Keratinocyte (primary cell): ENCODE results near the gene GPT2. TPM values are rescaled to one million over a fixed set of nuclear protein-coding genes. Genes with fewer than 3 reads are reported as not detected.

Experiments used
- DNase-seq: peaks from one replicate; pipeline ENCODE4 v3.0.0-alpha.2; 2011; ENCODE audit warnings: low read depth, missing footprints, low spot score
- FAIRE-seq: peaks from 2 replicates; lab custom pipeline; 2011; peaks lifted over from hg19 to GRCh38; lab: Jason Lieb, UNC
- H2AFZ ChIP-seq: 2 replicates; pipeline ENCODE4 v1.6.0; 2012; ENCODE audit warnings: low read length, control low read depth, inconsistent platforms; ENCODE audit not compliant: control insufficient read depth
- H3K27ac ChIP-seq: 2 replicates; pipeline ENCODE4 v1.5.1; 2011; ENCODE audit warnings: low read length; ENCODE audit not compliant: control insufficient read depth, insufficient read depth
- H3K27me3 ChIP-seq: 3 replicates; pipeline ENCODE4 v1.6.0; 2011; ENCODE audit warnings: low read length; ENCODE audit not compliant: control insufficient read depth, insufficient read depth; ENCODE audit errors: extremely low read depth
- H3K36me3 ChIP-seq, 2 experiments: 2 replicates in 1 of 2; 3 replicates in 1 of 2; pipeline ENCODE4 v1.5.1; 2011; ENCODE audit warnings: low read length in 2 of 2, mild to moderate bottlenecking in 1 of 2; ENCODE audit not compliant: control insufficient read depth in 2 of 2, insufficient read depth in 2 of 2; ENCODE audit errors: extremely low read depth in 1 of 2
- H3K4me1 ChIP-seq: 3 replicates; pipeline ENCODE4 v1.5.1; 2011; ENCODE audit warnings: low read length; ENCODE audit not compliant: control insufficient read depth, insufficient read depth; ENCODE audit errors: extremely low read depth
- H3K4me2 ChIP-seq: 3 replicates; pipeline ENCODE4 v1.6.0; 2011; ENCODE audit warnings: low read depth, low read length; ENCODE audit not compliant: control insufficient read depth, insufficient read depth; ENCODE audit errors: extremely low read depth
- H3K4me3 ChIP-seq, 3 experiments: fragments of 200-600 bp in 1 of 3; sonication (generic) in 1 of 3; 2 replicates in 2 of 3; 3 replicates in 1 of 3; pipeline ENCODE4 v1.5.1; 2011 to 2016; ENCODE audit warnings: low read length in 3 of 3, mild to moderate bottlenecking in 3 of 3, control low read depth in 2 of 3, inconsistent platforms in 1 of 3, low read depth in 1 of 3, mixed read lengths in 1 of 3, mixed run types in 1 of 3, moderate library complexity in 1 of 3; ENCODE audit not compliant: control insufficient read depth in 2 of 3, insufficient read depth in 2 of 3; ENCODE audit errors: extremely low read depth in 1 of 3
- H3K79me2 ChIP-seq: 2 replicates; pipeline ENCODE4 v1.6.0; 2012; ENCODE audit warnings: low read length; ENCODE audit not compliant: control insufficient read depth, insufficient read depth
- H3K9ac ChIP-seq: 3 replicates; pipeline ENCODE4 v1.6.0; 2011; ENCODE audit warnings: low read length; ENCODE audit not compliant: control insufficient read depth, insufficient read depth; ENCODE audit errors: extremely low read depth
- H3K9me1 ChIP-seq: 3 replicates; pipeline ENCODE4 v1.6.0; 2011; ENCODE audit warnings: low read length; ENCODE audit not compliant: control insufficient read depth, insufficient read depth; ENCODE audit errors: extremely low read depth
- H3K9me3 ChIP-seq: 2 replicates; pipeline ENCODE4 v1.5.1; 2012; ENCODE audit warnings: low read depth, low read length; ENCODE audit not compliant: control insufficient read depth
- H4K20me1 ChIP-seq: 3 replicates; pipeline ENCODE4 v1.6.0; 2011; ENCODE audit warnings: low read length; ENCODE audit not compliant: control insufficient read depth, insufficient read depth; ENCODE audit errors: extremely low read depth
- CTCF ChIP-seq, 3 experiments: IDR thresholded peaks in 1 of 3; conservative IDR thresholded peaks in 1 of 3; optimal IDR thresholded peaks in 1 of 3; 2 replicates in 2 of 3; 3 replicates in 1 of 3; pipeline versions ENCODE3 to v1.5.1; 2011; ENCODE audit warnings: low read length in 3 of 3, mild to moderate bottlenecking in 3 of 3, moderate library complexity in 2 of 3, control low read depth in 1 of 3, inconsistent platforms in 1 of 3; ENCODE audit not compliant: insufficient read depth in 2 of 3; ENCODE audit errors: extremely low read depth in 1 of 3
- EZH2 ChIP-seq: IDR thresholded peaks from one replicate; pipeline ENCODE4 v1.6.1; 2012; ENCODE audit warnings: inconsistent platforms, mild to moderate bottlenecking, low read length, moderate library complexity
- dilution Hi-C: fragments of 300-500 bp; cut with MboI; formaldehyde crosslinking; loops from one replicate; pipeline ENCODE4 v1.7.0; 2020; ENCODE audit warnings: low sequenced_read_pairs; ENCODE audit not compliant: extremely low pct_ligation_motif_present
- polyA plus RNA-seq, 5 experiments: library from polyadenylated mRNA; depleted of rRNA in 3 of 5; stranded (reverse) in 3 of 5; stranded (forward) in 1 of 5; unstranded in 1 of 5; fragments of >200 nt; gene quantifications; 1 replicate in 1 of 5; 2 replicates in 3 of 5; 3 replicates in 1 of 5; pipeline versions ENCODE4 v1.2.1 to v1.2.3, GENCODE V29; 2011 to 2012; ENCODE audit warnings: missing spikeins in 2 of 5, low read depth in 1 of 5, low replicate concordance in 1 of 5

GPT2 gene
- polyA plus RNA-seq, 1 donor (not counting 4 experiments of a cell fraction or from before 2014, with no cell fraction given), result 16.1 TPM

- H3K79me2 ChIP-seq, result no peaks in the 10 kb centered on the region
- dilution Hi-C loops, result no loop called here
- TF ChIP-seq EZH2, result no peak
- TF ChIP-seq CTCF (optimal IDR thresholded peaks at IDR 0.05 in 1 of 3, IDR thresholded peaks at IDR 0.05 in 1 of 3, conservative IDR thresholded peaks at IDR 0.05 in 1 of 3; ENCODE audit: extremely low read depth in 1 of 3, insufficient read depth in 2 of 3, low read length in 3 of 3), result no peak
- no peaks in the 10 kb centered on the region for H3K9me1 ChIP-seq
- H3K27me3 ChIP-seq, result no peaks in the 10 kb centered on the region
- DNase-seq, result no peak
- no peaks in the 10 kb centered on the region for H3K9me3 ChIP-seq
- H3K27ac ChIP-seq, result no peak overlapping the region
- FAIRE-seq, result no peak
- no peaks in the 10 kb centered on the region for H4K20me1 ChIP-seq
- no peak overlapping the region for H3K9ac ChIP-seq
- H3K4me1 ChIP-seq, result peaks cover 10% of the 10 kb centered on the region
- no peak overlapping the region for H3K4me2 ChIP-seq
- H3K4me3 ChIP-seq, result no peak overlapping the region
- H2AFZ ChIP-seq, result no peak overlapping the region
- H3K36me3 ChIP-seq, result no peaks in the 10 kb centered on the region
Measured at GRCh38 chr16:46855389-46855788, 28.8 kb upstream of the GPT2 start.

GRCh38 chr16:46857368-46857945, 26.7 kb upstream of the GPT2 start:
- FAIRE-seq, result no peak
- H3K4me3 ChIP-seq, result no peak overlapping the region
- H2AFZ ChIP-seq, result peak overlapping the region; percentile 12
- DNase-seq, result no peak
- H3K79me2 ChIP-seq, result no peaks in the 10 kb centered on the region
- no peaks in the 10 kb centered on the region for H3K9me3 ChIP-seq
- H3K27ac ChIP-seq, result no peak overlapping the region
- H3K4me2 ChIP-seq, result no peak overlapping the region
- H3K9me1 ChIP-seq, result no peaks in the 10 kb centered on the region
- H3K4me1 ChIP-seq, result peaks cover 13% of the 10 kb centered on the region
- H3K27me3 ChIP-seq, result no peaks in the 10 kb centered on the region
- peak; percentile 49 to 69 (median 65) for TF ChIP-seq CTCF (optimal IDR thresholded peaks at IDR 0.05 in 1 of 3, IDR thresholded peaks at IDR 0.05 in 1 of 3, conservative IDR thresholded peaks at IDR 0.05 in 1 of 3; ENCODE audit: extremely low read depth in 1 of 3, insufficient read depth in 2 of 3, low read length in 3 of 3)
- TF ChIP-seq EZH2, result no peak
- H3K36me3 ChIP-seq, result no peaks in the 10 kb centered on the region
- H3K9ac ChIP-seq, result no peak overlapping the region
- H4K20me1 ChIP-seq, result no peaks in the 10 kb centered on the region
- dilution Hi-C loops, result no loop called here
